Neuronal stem cell (in vitro differentiated cells): ENCODE data around the gene GABRA4.
A peak's percentile ranks its signal among the peaks of the same experiment; 100 is the strongest.

Experiments
- DNase-seq: peaks from one replicate; pipeline ENCODE4 v3.0.0-alpha.2; 2013; ENCODE audit warnings: low spot score
- H2AFZ ChIP-seq: one replicate; pipeline ENCODE4 v1.6.1; 2013; ENCODE audit warnings: mild to moderate bottlenecking, low read length, inconsistent platforms
- H2AK5ac ChIP-seq: 2 replicates; pipeline ENCODE4 v1.6.1; 2013; ENCODE audit warnings: low read depth, mild to moderate bottlenecking, inconsistent platforms, low read length, moderate library complexity, mixed read lengths
- H2BK120ac ChIP-seq: 2 replicates; pipeline ENCODE4 v1.6.1; 2013; ENCODE audit warnings: low read depth, mild to moderate bottlenecking, inconsistent platforms, low read length, moderate library complexity, mixed read lengths
- H2BK12ac ChIP-seq: one replicate; pipeline ENCODE4 v1.6.1; 2013; ENCODE audit warnings: low read length, inconsistent platforms
- H2BK15ac ChIP-seq: 2 replicates; pipeline ENCODE4 v1.6.1; 2013; ENCODE audit warnings: mild to moderate bottlenecking, low read length, inconsistent platforms, mixed read lengths
- H2BK5ac ChIP-seq: one replicate; pipeline ENCODE4 v1.6.1; 2013; ENCODE audit warnings: inconsistent platforms, mild to moderate bottlenecking, low read length, moderate library complexity
- H3K14ac ChIP-seq: one replicate; pipeline ENCODE4 v1.6.1; 2013; ENCODE audit warnings: low read length, inconsistent platforms
- H3K18ac ChIP-seq: 2 replicates; pipeline ENCODE4 v1.6.1; 2013; ENCODE audit warnings: low read length, inconsistent platforms
- H3K23ac ChIP-seq: 2 replicates; pipeline ENCODE4 v1.6.1; 2013; ENCODE audit warnings: low read depth, mild to moderate bottlenecking, mixed read lengths, low read length, inconsistent platforms; ENCODE audit not compliant: poor library complexity
- H3K27ac ChIP-seq: replicated peaks from 3 replicates; pipeline ENCODE4 v1.5.1; 2013; ENCODE audit warnings: low read length, inconsistent platforms
- H3K27me3 ChIP-seq, 3 experiments: 2 replicates each; pipeline ENCODE4 v1.6.1; 2013; ENCODE audit warnings: low read length in 3 of 3, mild to moderate bottlenecking in 2 of 3, inconsistent platforms in 1 of 3, low read depth in 1 of 3, mixed read lengths in 1 of 3, moderate library complexity in 1 of 3; ENCODE audit not compliant: control insufficient read depth in 3 of 3, insufficient read depth in 3 of 3
- H3K36me3 ChIP-seq, 2 donors: replicated peaks in 1 of 2; 2 replicates each; pipeline ENCODE4 v1.6.1; 2013; ENCODE audit warnings: low read length in 2 of 2; ENCODE audit not compliant: control insufficient read depth in 2 of 2, insufficient read depth in 2 of 2
- H3K4ac ChIP-seq: 2 replicates; pipeline ENCODE4 v1.6.1; 2013; ENCODE audit warnings: inconsistent platforms, mild to moderate bottlenecking, low read length, moderate library complexity
- H3K4me1 ChIP-seq, 2 donors: 1 replicate in 1 of 2; 2 replicates in 1 of 2; pipeline ENCODE4 v1.6.1; 2013; ENCODE audit warnings: low read length in 2 of 2, low read depth in 1 of 2; ENCODE audit not compliant: control insufficient read depth in 2 of 2, insufficient read depth in 1 of 2
- H3K4me2 ChIP-seq: one replicate; pipeline ENCODE4 v1.6.1; 2013; ENCODE audit warnings: mild to moderate bottlenecking, low read length, inconsistent platforms; ENCODE audit not compliant: insufficient read depth, poor library complexity, severe bottlenecking
- H3K4me3 ChIP-seq, 2 donors: 2 replicates each; pipeline ENCODE4 v1.5.1; 2013; ENCODE audit warnings: low read length in 2 of 2, mild to moderate bottlenecking in 2 of 2, inconsistent platforms in 1 of 2, moderate library complexity in 1 of 2
- H3K79me1 ChIP-seq: one replicate; pipeline ENCODE4 v1.6.1; 2013; ENCODE audit warnings: low read depth, mild to moderate bottlenecking, inconsistent platforms, low read length, moderate library complexity
- H3K9ac ChIP-seq: one replicate; pipeline ENCODE4 v1.6.1; 2013; ENCODE audit warnings: mild to moderate bottlenecking, low read depth, low read length, inconsistent platforms; ENCODE audit not compliant: poor library complexity
- H3K9me3 ChIP-seq, 2 donors: replicated peaks in 1 of 2; 2 replicates each; pipeline versions ENCODE3 to v1.6.1; 2013; ENCODE audit warnings: low read length in 2 of 2, mild to moderate bottlenecking in 2 of 2, inconsistent platforms in 1 of 2, low read depth in 1 of 2, mixed read lengths in 1 of 2, moderate library complexity in 1 of 2; ENCODE audit not compliant: control insufficient read depth in 2 of 2, insufficient read depth in 1 of 2
- H4K8ac ChIP-seq: one replicate; pipeline ENCODE4 v1.6.1; 2013; ENCODE audit warnings: low read depth, mild to moderate bottlenecking, inconsistent platforms, low read length, moderate library complexity
- H4K91ac ChIP-seq: one replicate; pipeline ENCODE4 v1.6.1; 2013; ENCODE audit warnings: low read length, low read depth, mild to moderate bottlenecking, inconsistent platforms; ENCODE audit not compliant: poor library complexity
- WGBS, 2 donors: extraction: QIAGEN DNeasy Blood & Tissue Kit; methylation state at CpG; one replicate each; pipeline ENCODE4 v1.1.7; 2013; ENCODE audit warnings: missing lambda C conversion rate in 2 of 2, mixed read lengths in 1 of 2; ENCODE audit not compliant: insufficient read length in 2 of 2, insufficient replicate concordance in 1 of 2; ENCODE audit errors: extremely low coverage in 2 of 2; 5-methylcytosine and 5-hydroxymethylcytosine counted together

The GABRA4 gene

GRCh38 chr4:46952451-46952850, 40.9 kb downstream of the GABRA4 start:
- DNase-seq = no peak
- H3K14ac ChIP-seq = no peak overlapping the region
- no peak overlapping the region for H3K18ac ChIP-seq
- no CpG with 5 or more reads among the region's 2 CpGs for WGBS, 2 donors
- H3K27me3 ChIP-seq = no peaks in the 10 kb centered on the region
- H2BK15ac ChIP-seq = no peak overlapping the region
- H2BK120ac ChIP-seq = no peak overlapping the region
- H2AK5ac ChIP-seq = no peak overlapping the region
- no peak overlapping the region for H4K91ac ChIP-seq
- H3K9ac ChIP-seq = no peak overlapping the region
- H3K4me3 ChIP-seq = no peak overlapping the region
- H3K9me3 ChIP-seq = no peaks in the 10 kb centered on the region
- H3K23ac ChIP-seq = no peak overlapping the region
- no peak overlapping the region for H3K27ac ChIP-seq
- H2AFZ ChIP-seq = no peak overlapping the region
- H2BK5ac ChIP-seq = no peak overlapping the region
- no peaks in the 10 kb centered on the region for H3K79me1 ChIP-seq
- no peak overlapping the region for H2BK12ac ChIP-seq
- no peak overlapping the region for H3K4ac ChIP-seq
- no peak overlapping the region for H3K4me2 ChIP-seq
- H3K36me3 ChIP-seq = no peaks in the 10 kb centered on the region
- no peak overlapping the region for H4K8ac ChIP-seq
- H3K4me1 ChIP-seq = peaks cover 0 to under 1% of the 10 kb centered on the region in 2 donors

GRCh38 chr4:46950826-46951225, 42.6 kb downstream of the GABRA4 start:
- Histone ChIP-seq H2AFZ (no peak overlapping the region), H3K23ac (no peak overlapping the region), H3K27ac (no peak overlapping the region), H3K4me1 (peaks cover 0 to 5% of the 10 kb centered on the region in 2 donors), H3K4me2 (no peak overlapping the region), H2BK12ac (no peak overlapping the region), H2BK15ac (no peak overlapping the region), H3K4me3 (no peak overlapping the region), H2AK5ac (no peak overlapping the region), H3K4ac (no peak overlapping the region), H3K27me3 (no peaks in the 10 kb centered on the region), H2BK120ac (no peak overlapping the region), H3K14ac (no peak overlapping the region), H3K79me1 (no peaks in the 10 kb centered on the region), H3K18ac (no peak overlapping the region), H3K36me3 (no peaks in the 10 kb centered on the region), H3K9ac (no peak overlapping the region), H4K91ac (no peak overlapping the region), H3K9me3 (no peaks in the 10 kb centered on the region), H4K8ac (no peak overlapping the region), H2BK5ac (no peak overlapping the region)
- no CpG with 5 or more reads among the region's 3 CpGs for WGBS, 2 donors
- no peak for DNase-seq

- H3K4me1 ChIP-seq = peaks cover 0 to 5% of the 10 kb centered on the region in 2 donors
- WGBS, 2 donors = no CpG with 5 or more reads among the region's 1 CpG
- H3K4ac ChIP-seq = no peak overlapping the region
- H2BK12ac ChIP-seq = no peak overlapping the region
- H4K8ac ChIP-seq = no peak overlapping the region
- H2BK15ac ChIP-seq = no peak overlapping the region
- no peaks in the 10 kb centered on the region for H3K27me3 ChIP-seq
- no peak overlapping the region for H3K23ac ChIP-seq
- H2AK5ac ChIP-seq = no peak overlapping the region
- no peaks in the 10 kb centered on the region for H3K9me3 ChIP-seq
- H3K36me3 ChIP-seq = no peaks in the 10 kb centered on the region
- no peak overlapping the region for H2AFZ ChIP-seq
- no peak overlapping the region for H3K4me3 ChIP-seq
- no peak overlapping the region for H3K27ac ChIP-seq
- no peak overlapping the region for H3K14ac ChIP-seq
- DNase-seq = no peak
- no peak overlapping the region for H2BK120ac ChIP-seq
- H4K91ac ChIP-seq = no peak overlapping the region
- H3K18ac ChIP-seq = no peak overlapping the region
- H3K4me2 ChIP-seq = no peak overlapping the region
- H2BK5ac ChIP-seq = no peak overlapping the region
- H3K79me1 ChIP-seq = no peaks in the 10 kb centered on the region
- no peak overlapping the region for H3K9ac ChIP-seq
Observed at GRCh38 chr4:46949822-46950221, 43.6 kb downstream of the GABRA4 start.

GRCh38 chr4:46947541-46947940, 45.8 kb downstream of the GABRA4 start:
- Histone ChIP-seq H3K4ac (no peak overlapping the region), H2AK5ac (no peak overlapping the region), H2BK5ac (no peak overlapping the region), H3K18ac (no peak overlapping the region), H3K4me3 (no peak overlapping the region), H2BK12ac (no peak overlapping the region), H2BK120ac (no peak overlapping the region), H3K9me3 (no peaks in the 10 kb centered on the region), H3K79me1 (no peaks in the 10 kb centered on the region), H3K36me3 (no peaks in the 10 kb centered on the region), H2BK15ac (no peak overlapping the region), H3K9ac (no peak overlapping the region), H3K4me2 (no peak overlapping the region), H2AFZ (peak overlapping the region; percentile 45), H4K8ac (no peak overlapping the region), H3K27me3 (no peaks in the 10 kb centered on the region), H3K23ac (no peak overlapping the region), H4K91ac (no peak overlapping the region), H3K4me1 (peaks cover 0 to 5% of the 10 kb centered on the region in 2 donors), H3K14ac (no peak overlapping the region), H3K27ac (no peak overlapping the region)
- no CpG with 5 or more reads among the region's 2 CpGs for WGBS, 2 donors
- DNase-seq = no peak
